ENCODE measurements around the gene TOR1A. TPM values are rescaled to one million over a fixed set of nuclear protein-coding genes. Genes with fewer than 3 reads are reported as not detected.
A peak's percentile ranks its signal among the peaks of the same experiment; 100 is the strongest.

TOR1A gene
- polyA plus RNA-seq, 2 of the 4 experiments (the other 2 are of a cell fraction) = 54.0 to 74.9 TPM

- FAIRE-seq = no peak
- ATAC-seq = peak; percentile 95
- WGBS (ENCODE audit: missing lambda C conversion rate) = 1% methylated on average over 37 of the region's 93 CpGs
- H3K4me3 ChIP-seq = peak within 1 kb of the TSS; percentile 84
- H3K4me2 ChIP-seq = peak within 1 kb of the TSS; percentile 90
- peak within 1 kb of the TSS; percentile 78 to 90 for H3K27ac ChIP-seq
- H3K4me1 ChIP-seq = peaks cover 6% of the 10 kb centered on the region
- DNase-seq (ENCODE audit: low read depth in 1 of 2, low spot score in 1 of 2) = peak; percentile 55 to 96
- ChIA-PET CTCF (interaction anchor here (0.6 to 3.5 kb wide), 8 partner anchors 9 to 663 kb away, joined by 3 to 12 read pairs (median 4); no protein-coding TSS in a partner anchor), POLR2A (interaction anchor here (0.6 to 0.7 kb wide), 3 partner anchors 15 to 54 kb away, joined by 3 to 4 read pairs (median 3); no protein-coding TSS in a partner anchor)
- H3K9me3 ChIP-seq = no peaks in the 10 kb centered on the region
- TF ChIP-seq MAX (IDR thresholded peaks at IDR 0.05) = peak; percentile 74; the same call in 1 of the 2 replicates
- TF ChIP-seq FOSL2 (IDR thresholded peaks at IDR 0.05) = no peak
- TF ChIP-seq FOSL2 (CRISPR knock-in tag; IDR thresholded peaks at IDR 0.05) = no peak
- peak; percentile 80; the same call in 2 of the 3 replicates for TF ChIP-seq BCL3 (IDR thresholded peaks at IDR 0.05)
- peak; percentile 46 to 83; a peak in 3 of 5 replicates for TF ChIP-seq JUN (IDR thresholded peaks at IDR 0.05)
- peak; percentile 69; the same call in 1 of the 2 replicates for TF ChIP-seq PHF8 (IDR thresholded peaks at IDR 0.05; ENCODE audit: borderline replicate concordance, low read depth)
- peak; percentile 79; the same call in 1 of the 2 replicates for TF ChIP-seq E2F6 (IDR thresholded peaks at IDR 0.05; ENCODE audit: borderline replicate concordance, low read depth)
- 0 out of 2 replicates have a peak, but pooled peaks have one; percentile 11 for TF ChIP-seq GATA3 (IDR thresholded peaks at IDR 0.05; ENCODE audit: borderline replicate concordance)
- TF ChIP-seq POLR2A (IDR thresholded peaks at IDR 0.05; ENCODE audit: low read length) = peak; percentile 92
- no peak for TF ChIP-seq RFX5 (IDR thresholded peaks at IDR 0.05)
These were observed 20.9 kb downstream of the TOR1A start, which contains the start of gene TOR1B for GRCh38 chr9:129802833-129803675. Gene TOR1B (plus strand): TSS chr9:129803184. CDS start chr9:129803213, 29 bp downstream.

GRCh38 chr9:129801504-129801903, 22.4 kb downstream of the TOR1A start:
- CTCF ChIA-PET = interaction anchor here (0.6 to 3.5 kb wide), 8 partner anchors 8 to 670 kb away, joined by 3 to 12 read pairs (median 7); no protein-coding TSS in a partner anchor
- TF ChIP-seq TP53 (CRISPR knock-in tag; IDR thresholded peaks at IDR 0.05) (no peak), FOXS1 (CRISPR knock-in tag; IDR thresholded peaks at IDR 0.05) (no peak), CHD2 (IDR thresholded peaks at IDR 0.05; ENCODE audit: low read length, partially characterized antibody) (no peak), ZSCAN20 (CRISPR knock-in tag; IDR thresholded peaks at IDR 0.05) (no peak), NPAS2 (CRISPR knock-in tag; IDR thresholded peaks at IDR 0.05; ENCODE audit: borderline replicate concordance) (no peak), HEYL (CRISPR knock-in tag; IDR thresholded peaks at IDR 0.05) (no peak), EP300 (IDR thresholded peaks at IDR 0.05) (no peak), RNF2 (IDR thresholded peaks at IDR 0.05; ENCODE audit: borderline replicate concordance, low read depth) (no peak), CEBPB (IDR thresholded peaks at IDR 0.05) (no peak), POLR2A (IDR thresholded peaks at IDR 0.05; ENCODE audit: low read length) (no peak), CBX2 (IDR thresholded peaks at IDR 0.05; ENCODE audit: borderline replicate concordance, low read depth) (no peak), JUN (IDR thresholded peaks at IDR 0.05) (no peak), PBX3 (IDR thresholded peaks at IDR 0.05) (no peak), ZNF302 (CRISPR knock-in tag; IDR thresholded peaks at IDR 0.05) (no peak)
- no peak overlapping the region for H3K27ac ChIP-seq
- peaks cover 9% of the 10 kb centered on the region for H3K4me1 ChIP-seq
- DNase-seq (ENCODE audit: low read depth in 1 of 2, low spot score in 1 of 2) (no peak), ATAC-seq (no peak), FAIRE-seq (no peak)
- no peaks in the 10 kb centered on the region for H3K9me3 ChIP-seq
- WGBS (ENCODE audit: missing lambda C conversion rate) = 89% methylated on average over 15 of the region's 17 CpGs
- POLR2A ChIA-PET = no interaction called here
- H3K4me2 ChIP-seq = no peak overlapping the region
- H3K4me3 ChIP-seq = no peak overlapping the region

All from A549 (cell line).